IMR-90 (cell line): Measurements from ENCODE around the gene CDYL2.

Experiments
- CHD1 ChIP-seq: IDR thresholded peaks from 2 replicates; pipeline ENCODE4 v1.6.1; 2012; ENCODE audit warnings: low read depth, low read length, improper control_type of control experiment
- TF ChIP-seq, protein P1 (sequence below): conservative IDR thresholded peaks from 2 replicates; pipeline ENCODE4 v1.5.1; 2012; ENCODE audit warnings: mild to moderate bottlenecking, low read depth, low read length, improper control_type of control experiment

DNA sequence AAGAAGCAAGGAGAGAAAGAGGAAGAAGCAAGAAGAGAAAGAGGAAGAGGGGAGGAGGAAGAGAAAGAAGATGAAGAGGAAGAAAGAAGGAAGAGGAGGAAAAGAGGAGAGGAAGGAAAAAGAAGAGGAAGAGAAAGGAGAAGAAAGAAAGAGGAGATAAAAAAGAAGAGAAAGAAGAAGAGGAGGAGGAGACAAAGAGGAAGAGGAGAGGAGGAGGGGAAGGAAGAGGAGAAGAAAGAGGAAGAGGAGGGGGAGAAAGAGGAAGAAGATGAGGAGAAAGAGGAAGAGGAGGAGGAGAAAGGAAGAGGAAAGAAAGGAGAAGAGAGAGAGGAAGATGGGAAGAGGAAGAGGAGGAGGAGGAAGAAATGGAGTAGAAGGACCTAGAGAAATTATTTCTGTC is 80.4 kb downstream of the CDYL2 start:
- TF ChIP-seq CHD1 = no peak
- TF ChIP-seq, protein P1, sequence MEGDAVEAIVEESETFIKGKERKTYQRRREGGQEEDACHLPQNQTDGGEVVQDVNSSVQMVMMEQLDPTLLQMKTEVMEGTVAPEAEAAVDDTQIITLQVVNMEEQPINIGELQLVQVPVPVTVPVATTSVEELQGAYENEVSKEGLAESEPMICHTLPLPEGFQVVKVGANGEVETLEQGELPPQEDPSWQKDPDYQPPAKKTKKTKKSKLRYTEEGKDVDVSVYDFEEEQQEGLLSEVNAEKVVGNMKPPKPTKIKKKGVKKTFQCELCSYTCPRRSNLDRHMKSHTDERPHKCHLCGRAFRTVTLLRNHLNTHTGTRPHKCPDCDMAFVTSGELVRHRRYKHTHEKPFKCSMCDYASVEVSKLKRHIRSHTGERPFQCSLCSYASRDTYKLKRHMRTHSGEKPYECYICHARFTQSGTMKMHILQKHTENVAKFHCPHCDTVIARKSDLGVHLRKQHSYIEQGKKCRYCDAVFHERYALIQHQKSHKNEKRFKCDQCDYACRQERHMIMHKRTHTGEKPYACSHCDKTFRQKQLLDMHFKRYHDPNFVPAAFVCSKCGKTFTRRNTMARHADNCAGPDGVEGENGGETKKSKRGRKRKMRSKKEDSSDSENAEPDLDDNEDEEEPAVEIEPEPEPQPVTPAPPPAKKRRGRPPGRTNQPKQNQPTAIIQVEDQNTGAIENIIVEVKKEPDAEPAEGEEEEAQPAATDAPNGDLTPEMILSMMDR = no peak
